HepG2 (cell line): ENCODE data around the gene GRM7.

Source experiments
- MZF1 ChIP-seq: sonication (generic); formaldehyde crosslinking; IDR thresholded peaks from 2 replicates; pipeline ENCODE4 v1.8.1; 2023; ENCODE audit warnings: mild to moderate bottlenecking, missing genetic modification reagents, borderline replicate concordance
- POLR2AphosphoS5 ChIP-seq: IDR thresholded peaks from 2 replicates; pipeline ENCODE4 v1.6.1; 2012; ENCODE audit warnings: low read depth, low read length
- TAF15 ChIP-seq: fragments of 200-400 bp; formaldehyde crosslinking; IDR thresholded peaks from one replicate; pipeline ENCODE4 v1.6.1; 2018; ENCODE audit warnings: mild to moderate bottlenecking, low read depth, low read length; ENCODE audit not compliant: poor library complexity, severe bottlenecking
- TEAD3 ChIP-seq: optimal IDR thresholded peaks from 2 replicates; pipeline ENCODE3; 2016; ENCODE audit warnings: borderline replicate concordance
- TF ChIP-seq, protein P1 (sequence below): sonication (generic); formaldehyde crosslinking; IDR thresholded peaks from 2 replicates; pipeline ENCODE4 v1.4.0; 2020; ENCODE audit warnings: missing genetic modification reagents

- TF ChIP-seq, protein P1, sequence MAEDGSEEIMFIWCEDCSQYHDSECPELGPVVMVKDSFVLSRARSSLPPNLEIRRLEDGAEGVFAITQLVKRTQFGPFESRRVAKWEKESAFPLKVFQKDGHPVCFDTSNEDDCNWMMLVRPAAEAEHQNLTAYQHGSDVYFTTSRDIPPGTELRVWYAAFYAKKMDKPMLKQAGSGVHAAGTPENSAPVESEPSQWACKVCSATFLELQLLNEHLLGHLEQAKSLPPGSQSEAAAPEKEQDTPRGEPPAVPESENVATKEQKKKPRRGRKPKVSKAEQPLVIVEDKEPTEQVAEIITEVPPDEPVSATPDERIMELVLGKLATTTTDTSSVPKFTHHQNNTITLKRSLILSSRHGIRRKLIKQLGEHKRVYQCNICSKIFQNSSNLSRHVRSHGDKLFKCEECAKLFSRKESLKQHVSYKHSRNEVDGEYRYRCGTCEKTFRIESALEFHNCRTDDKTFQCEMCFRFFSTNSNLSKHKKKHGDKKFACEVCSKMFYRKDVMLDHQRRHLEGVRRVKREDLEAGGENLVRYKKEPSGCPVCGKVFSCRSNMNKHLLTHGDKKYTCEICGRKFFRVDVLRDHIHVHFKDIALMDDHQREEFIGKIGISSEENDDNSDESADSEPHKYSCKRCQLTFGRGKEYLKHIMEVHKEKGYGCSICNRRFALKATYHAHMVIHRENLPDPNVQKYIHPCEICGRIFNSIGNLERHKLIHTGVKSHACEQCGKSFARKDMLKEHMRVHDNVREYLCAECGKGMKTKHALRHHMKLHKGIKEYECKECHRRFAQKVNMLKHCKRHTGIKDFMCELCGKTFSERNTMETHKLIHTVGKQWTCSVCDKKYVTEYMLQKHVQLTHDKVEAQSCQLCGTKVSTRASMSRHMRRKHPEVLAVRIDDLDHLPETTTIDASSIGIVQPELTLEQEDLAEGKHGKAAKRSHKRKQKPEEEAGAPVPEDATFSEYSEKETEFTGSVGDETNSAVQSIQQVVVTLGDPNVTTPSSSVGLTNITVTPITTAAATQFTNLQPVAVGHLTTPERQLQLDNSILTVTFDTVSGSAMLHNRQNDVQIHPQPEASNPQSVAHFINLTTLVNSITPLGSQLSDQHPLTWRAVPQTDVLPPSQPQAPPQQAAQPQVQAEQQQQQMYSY (CRISPR knock-in tag) = no peak
- TF ChIP-seq TEAD3 (CRISPR knock-in tag) = no peak
- no peak for TF ChIP-seq MZF1 (CRISPR knock-in tag)
- TF ChIP-seq TAF15 = no peak
- TF ChIP-seq POLR2AphosphoS5 = no peak
Observed at GRCh38 chr3:7621651-7622050, 760.7 kb downstream of the GRM7 start.
